ENCODE data around the gene SFT2D2.

The SFT2D2 gene

GRCh38 chr1:168285521-168285790, 59.7 kb downstream of the SFT2D2 start:
- Histone ChIP-seq H3K36me3 (ENCODE audit: control insufficient read depth, insufficient read depth, low read length) (no peaks in the 10 kb centered on the region), H3K27me3 (replicated peaks; ENCODE audit: control insufficient read depth, insufficient read depth, low read length, poor library complexity, severe bottlenecking) (no peaks in the 10 kb centered on the region), H3K27ac (ENCODE audit: insufficient read depth, low read length, poor library complexity, severe bottlenecking) (no peak overlapping the region), H3K9me3 (ENCODE audit: control insufficient read depth, low read length) (no peaks in the 10 kb centered on the region), H3K4me3 (ENCODE audit: insufficient read depth, low read depth, low read length, poor library complexity, severe bottlenecking) (no peak overlapping the region), H3K4me1 (ENCODE audit: control insufficient read depth, insufficient read depth, low read length, poor library complexity, severe bottlenecking) (no peaks in the 10 kb centered on the region)
- no peak for DNase-seq

DNA sequence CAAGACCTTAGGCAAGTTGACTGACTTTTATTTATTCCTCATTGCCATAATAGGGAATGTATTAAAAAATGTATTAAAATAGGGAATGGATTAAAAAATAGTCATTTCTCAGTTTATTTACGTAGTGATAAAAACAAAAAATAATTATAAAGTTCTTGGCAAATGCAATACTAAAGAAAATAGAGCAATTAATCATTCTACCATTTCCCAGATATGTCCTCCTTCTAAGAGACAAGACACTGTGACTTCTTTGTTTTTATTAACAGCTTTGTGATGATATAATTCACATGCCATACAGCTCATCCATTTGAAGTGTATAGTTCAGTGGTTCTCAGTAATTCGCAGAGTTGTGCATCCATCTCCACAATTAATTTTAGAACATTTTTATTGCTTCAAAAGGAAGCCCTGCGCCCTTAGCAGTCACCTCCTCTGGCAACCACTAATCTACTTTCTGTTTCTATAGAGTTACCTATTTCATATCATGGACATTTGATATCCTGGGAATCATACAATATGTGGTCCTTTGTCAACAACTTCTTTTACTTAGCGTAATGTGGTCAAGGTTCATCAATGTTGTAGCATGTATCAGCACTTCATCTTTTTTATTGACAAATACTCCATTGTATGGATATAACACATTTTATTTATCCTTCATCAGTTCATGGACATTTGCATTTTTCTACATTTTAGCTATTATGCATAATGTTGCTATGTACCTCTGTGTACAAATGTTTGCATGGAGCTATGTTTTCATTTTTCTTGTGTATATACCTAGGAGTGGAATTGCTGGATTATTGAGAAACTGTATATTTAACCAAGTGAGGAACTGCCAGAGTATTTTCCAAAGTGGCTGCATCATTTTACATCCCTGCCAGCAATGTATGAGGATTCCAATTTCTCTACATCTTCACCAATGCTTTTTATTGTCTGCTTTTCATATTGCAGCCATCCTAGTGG, 60.4 kb downstream of the SFT2D2 start:
- Histone ChIP-seq H3K27me3 (replicated peaks; ENCODE audit: control insufficient read depth, insufficient read depth, low read length, poor library complexity, severe bottlenecking) (no peaks in the 10 kb centered on the region), H3K4me1 (ENCODE audit: control insufficient read depth, insufficient read depth, low read length, poor library complexity, severe bottlenecking) (no peaks in the 10 kb centered on the region), H3K27ac (ENCODE audit: insufficient read depth, low read length, poor library complexity, severe bottlenecking) (no peak overlapping the region), H3K9me3 (ENCODE audit: control insufficient read depth, low read length) (no peaks in the 10 kb centered on the region), H3K36me3 (ENCODE audit: control insufficient read depth, insufficient read depth, low read length) (no peaks in the 10 kb centered on the region), H3K4me3 (ENCODE audit: insufficient read depth, low read depth, low read length, poor library complexity, severe bottlenecking) (no peak overlapping the region)
- DNase-seq = no peak

GRCh38 chr1:168287237-168287664, 61.4 kb downstream of the SFT2D2 start:
- DNase-seq = no peak
- H3K27me3 ChIP-seq (replicated peaks; ENCODE audit: control insufficient read depth, insufficient read depth, low read length, poor library complexity, severe bottlenecking) = no peaks in the 10 kb centered on the region
- no peaks in the 10 kb centered on the region for H3K4me1 ChIP-seq (ENCODE audit: control insufficient read depth, insufficient read depth, low read length, poor library complexity, severe bottlenecking)
- H3K4me3 ChIP-seq (ENCODE audit: insufficient read depth, low read depth, low read length, poor library complexity, severe bottlenecking) = no peak overlapping the region
- H3K9me3 ChIP-seq (ENCODE audit: control insufficient read depth, low read length) = no peaks in the 10 kb centered on the region
- peaks cover 3% of the 10 kb centered on the region for H3K36me3 ChIP-seq (ENCODE audit: control insufficient read depth, insufficient read depth, low read length)
- H3K27ac ChIP-seq (ENCODE audit: insufficient read depth, low read length, poor library complexity, severe bottlenecking) = no peak overlapping the region

- Histone ChIP-seq H3K9me3 (ENCODE audit: control insufficient read depth, low read length) (no peaks in the 10 kb centered on the region), H3K4me1 (ENCODE audit: control insufficient read depth, insufficient read depth, low read length, poor library complexity, severe bottlenecking) (no peaks in the 10 kb centered on the region), H3K27ac (ENCODE audit: insufficient read depth, low read length, poor library complexity, severe bottlenecking) (no peak overlapping the region), H3K36me3 (ENCODE audit: control insufficient read depth, insufficient read depth, low read length) (peaks cover 3% of the 10 kb centered on the region), H3K27me3 (replicated peaks; ENCODE audit: control insufficient read depth, insufficient read depth, low read length, poor library complexity, severe bottlenecking) (no peaks in the 10 kb centered on the region), H3K4me3 (ENCODE audit: insufficient read depth, low read depth, low read length, poor library complexity, severe bottlenecking) (no peak overlapping the region)
- DNase-seq = no peak
These were observed 62.7 kb downstream of the SFT2D2 start for GRCh38 chr1:168288311-168289052.

GRCh38 chr1:168291222-168291837, 65.5 kb downstream of the SFT2D2 start:
- H3K9me3 ChIP-seq (ENCODE audit: control insufficient read depth, low read length) = no peaks in the 10 kb centered on the region
- H3K36me3 ChIP-seq (ENCODE audit: control insufficient read depth, insufficient read depth, low read length) = peaks cover 3% of the 10 kb centered on the region
- DNase-seq = no peak
- no peak overlapping the region for H3K4me3 ChIP-seq (ENCODE audit: insufficient read depth, low read depth, low read length, poor library complexity, severe bottlenecking)
- H3K4me1 ChIP-seq (ENCODE audit: control insufficient read depth, insufficient read depth, low read length, poor library complexity, severe bottlenecking) = no peaks in the 10 kb centered on the region
- no peak overlapping the region for H3K27ac ChIP-seq (ENCODE audit: insufficient read depth, low read length, poor library complexity, severe bottlenecking)
- no peaks in the 10 kb centered on the region for H3K27me3 ChIP-seq (replicated peaks; ENCODE audit: control insufficient read depth, insufficient read depth, low read length, poor library complexity, severe bottlenecking)

- Histone ChIP-seq H3K27me3 (replicated peaks; ENCODE audit: control insufficient read depth, insufficient read depth, low read length, poor library complexity, severe bottlenecking) (no peaks in the 10 kb centered on the region), H3K27ac (ENCODE audit: insufficient read depth, low read length, poor library complexity, severe bottlenecking) (no peak overlapping the region), H3K4me3 (ENCODE audit: insufficient read depth, low read depth, low read length, poor library complexity, severe bottlenecking) (no peak overlapping the region), H3K36me3 (ENCODE audit: control insufficient read depth, insufficient read depth, low read length) (peaks cover 3% of the 10 kb centered on the region), H3K9me3 (ENCODE audit: control insufficient read depth, low read length) (no peaks in the 10 kb centered on the region), H3K4me1 (ENCODE audit: control insufficient read depth, insufficient read depth, low read length, poor library complexity, severe bottlenecking) (no peaks in the 10 kb centered on the region)
- no peak for DNase-seq
These were observed 67.6 kb downstream of the SFT2D2 start for GRCh38 chr1:168293356-168293755.

GRCh38 chr1:168295411-168296114, 69.8 kb downstream of the SFT2D2 start:
- H3K9me3 ChIP-seq (ENCODE audit: control insufficient read depth, low read length) = no peaks in the 10 kb centered on the region
- no peaks in the 10 kb centered on the region for H3K27me3 ChIP-seq (replicated peaks; ENCODE audit: control insufficient read depth, insufficient read depth, low read length, poor library complexity, severe bottlenecking)
- H3K27ac ChIP-seq (ENCODE audit: insufficient read depth, low read length, poor library complexity, severe bottlenecking) = no peak overlapping the region
- H3K36me3 ChIP-seq (ENCODE audit: control insufficient read depth, insufficient read depth, low read length) = peaks cover 3% of the 10 kb centered on the region
- no peak for DNase-seq
- H3K4me1 ChIP-seq (ENCODE audit: control insufficient read depth, insufficient read depth, low read length, poor library complexity, severe bottlenecking) = no peaks in the 10 kb centered on the region
- H3K4me3 ChIP-seq (ENCODE audit: insufficient read depth, low read depth, low read length, poor library complexity, severe bottlenecking) = no peak overlapping the region

- no peaks in the 10 kb centered on the region for H3K27me3 ChIP-seq (replicated peaks; ENCODE audit: control insufficient read depth, insufficient read depth, low read length, poor library complexity, severe bottlenecking)
- H3K36me3 ChIP-seq (ENCODE audit: control insufficient read depth, insufficient read depth, low read length) = peaks cover under 1% of the 10 kb centered on the region
- no peak for DNase-seq
- H3K27ac ChIP-seq (ENCODE audit: insufficient read depth, low read length, poor library complexity, severe bottlenecking) = no peak overlapping the region
- no peak overlapping the region for H3K4me3 ChIP-seq (ENCODE audit: insufficient read depth, low read depth, low read length, poor library complexity, severe bottlenecking)
- no peaks in the 10 kb centered on the region for H3K9me3 ChIP-seq (ENCODE audit: control insufficient read depth, low read length)
- H3K4me1 ChIP-seq (ENCODE audit: control insufficient read depth, insufficient read depth, low read length, poor library complexity, severe bottlenecking) = no peaks in the 10 kb centered on the region
These were observed 71.4 kb downstream of the SFT2D2 start for GRCh38 chr1:168297019-168297730.

DNA sequence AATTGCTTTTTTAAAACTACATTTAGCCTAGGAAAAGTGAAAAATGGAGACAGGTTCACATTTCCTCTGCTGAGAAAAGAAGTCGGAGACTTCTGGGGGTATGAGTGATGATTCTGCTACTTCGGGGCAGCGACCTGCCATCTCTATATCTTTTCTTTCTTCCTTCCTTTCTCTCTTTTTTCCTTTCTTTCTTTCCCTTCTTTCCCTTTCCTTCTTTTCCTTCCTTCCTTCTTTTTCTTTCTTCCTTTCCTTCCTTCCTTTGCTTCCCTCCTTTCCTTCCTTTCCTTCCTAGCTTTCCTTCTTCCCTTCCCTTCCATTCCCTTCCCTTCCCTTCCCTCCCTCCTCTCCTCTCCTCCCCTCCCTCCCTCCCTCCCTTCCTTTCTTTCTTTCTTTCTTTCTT, 72.6 kb downstream of the SFT2D2 start:
- no peaks in the 10 kb centered on the region for H3K4me1 ChIP-seq (ENCODE audit: control insufficient read depth, insufficient read depth, low read length, poor library complexity, severe bottlenecking)
- no peaks in the 10 kb centered on the region for H3K9me3 ChIP-seq (ENCODE audit: control insufficient read depth, low read length)
- H3K36me3 ChIP-seq (ENCODE audit: control insufficient read depth, insufficient read depth, low read length) = no peaks in the 10 kb centered on the region
- H3K27ac ChIP-seq (ENCODE audit: insufficient read depth, low read length, poor library complexity, severe bottlenecking) = no peak overlapping the region
- no peak for DNase-seq
- no peak overlapping the region for H3K4me3 ChIP-seq (ENCODE audit: insufficient read depth, low read depth, low read length, poor library complexity, severe bottlenecking)
- H3K27me3 ChIP-seq (replicated peaks; ENCODE audit: control insufficient read depth, insufficient read depth, low read length, poor library complexity, severe bottlenecking) = no peaks in the 10 kb centered on the region

All from effector memory CD4-positive, alpha-beta T cell (primary cell).